Astrocyte of the spinal cord (primary cell): Measurements from ENCODE around the gene ZNHIT2.
A peak's percentile ranks its signal among the peaks of the same experiment; 100 is the strongest.

Experiments used
- DNase-seq: peaks from one replicate; pipeline ENCODE4 v3.0.0; 2011; ENCODE audit warnings: low read depth, low spot score
- H3K4me3 ChIP-seq: 2 replicates; pipeline ENCODE4 v1.5.1; 2011; ENCODE audit warnings: low read depth, mild to moderate bottlenecking, low read length, moderate library complexity
- in situ Hi-C: cut with HindIII; loops from 2 replicates; pipeline ENCODE4 v1.10.0; 2017; ENCODE audit warnings: low sequenced_read_pairs
- TF ChIP-seq, protein P1 (sequence below): IDR thresholded peaks from 2 replicates; pipeline ENCODE4 v1.5.1; 2012; ENCODE audit warnings: low read depth, mild to moderate bottlenecking, low read length, inconsistent platforms

ZNHIT2 gene

DNA sequence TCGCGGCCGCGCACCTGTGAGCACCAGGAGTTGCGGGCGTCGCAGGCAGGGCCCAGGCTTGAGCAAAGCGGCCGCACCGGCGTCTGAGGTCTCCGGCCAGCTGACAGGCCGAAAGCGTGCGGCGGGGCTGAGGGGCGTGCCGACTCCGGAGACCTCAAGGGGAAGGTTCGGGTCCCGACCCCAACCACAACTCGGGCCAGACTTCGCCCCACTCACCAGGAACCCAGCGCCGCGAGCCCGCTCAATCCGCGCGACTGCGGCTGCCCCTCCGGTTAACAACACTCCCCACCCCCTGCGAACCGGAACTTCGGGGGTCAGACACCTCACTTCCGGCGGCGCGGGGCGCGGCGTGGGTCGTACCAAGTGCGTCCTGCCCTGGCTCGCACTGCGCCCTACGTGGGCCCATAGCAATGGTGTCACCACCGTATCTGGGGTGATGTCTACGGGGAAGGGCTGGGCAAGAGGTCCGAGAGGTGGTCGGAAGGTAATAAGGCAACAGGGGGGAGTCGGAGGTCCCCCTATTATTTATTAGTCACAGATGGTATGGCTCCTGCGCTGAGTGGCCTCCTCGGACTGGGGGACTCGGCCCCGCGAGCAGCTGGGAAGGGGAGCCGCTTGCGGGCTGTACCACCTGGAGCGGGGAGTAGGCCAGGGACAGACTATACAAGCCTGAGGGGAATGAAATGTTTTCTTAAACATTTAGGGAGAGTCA lies 16.9 kb upstream of the ZNHIT2 start, which contains the start of gene SYVN1:
Gene SYVN1 (minus strand): TSS at position 280 of the 712 bp plus-strand sequence. CDS start 918 bp downstream, outside the sequence.
- peak within 1 kb of the TSS; percentile 82 for H3K4me3 ChIP-seq
- peak; percentile 91 for DNase-seq
- TF ChIP-seq, protein P1, sequence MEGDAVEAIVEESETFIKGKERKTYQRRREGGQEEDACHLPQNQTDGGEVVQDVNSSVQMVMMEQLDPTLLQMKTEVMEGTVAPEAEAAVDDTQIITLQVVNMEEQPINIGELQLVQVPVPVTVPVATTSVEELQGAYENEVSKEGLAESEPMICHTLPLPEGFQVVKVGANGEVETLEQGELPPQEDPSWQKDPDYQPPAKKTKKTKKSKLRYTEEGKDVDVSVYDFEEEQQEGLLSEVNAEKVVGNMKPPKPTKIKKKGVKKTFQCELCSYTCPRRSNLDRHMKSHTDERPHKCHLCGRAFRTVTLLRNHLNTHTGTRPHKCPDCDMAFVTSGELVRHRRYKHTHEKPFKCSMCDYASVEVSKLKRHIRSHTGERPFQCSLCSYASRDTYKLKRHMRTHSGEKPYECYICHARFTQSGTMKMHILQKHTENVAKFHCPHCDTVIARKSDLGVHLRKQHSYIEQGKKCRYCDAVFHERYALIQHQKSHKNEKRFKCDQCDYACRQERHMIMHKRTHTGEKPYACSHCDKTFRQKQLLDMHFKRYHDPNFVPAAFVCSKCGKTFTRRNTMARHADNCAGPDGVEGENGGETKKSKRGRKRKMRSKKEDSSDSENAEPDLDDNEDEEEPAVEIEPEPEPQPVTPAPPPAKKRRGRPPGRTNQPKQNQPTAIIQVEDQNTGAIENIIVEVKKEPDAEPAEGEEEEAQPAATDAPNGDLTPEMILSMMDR = no peak
- in situ Hi-C loops = no loop called here

GRCh38 chr11:65133724-65134123 lies 16.2 kb upstream of the ZNHIT2 start:
- TF ChIP-seq, protein P1 = no peak
- no peak for DNase-seq
- in situ Hi-C loops = no loop called here
- H3K4me3 ChIP-seq = peak overlapping the region; percentile 82

DNA sequence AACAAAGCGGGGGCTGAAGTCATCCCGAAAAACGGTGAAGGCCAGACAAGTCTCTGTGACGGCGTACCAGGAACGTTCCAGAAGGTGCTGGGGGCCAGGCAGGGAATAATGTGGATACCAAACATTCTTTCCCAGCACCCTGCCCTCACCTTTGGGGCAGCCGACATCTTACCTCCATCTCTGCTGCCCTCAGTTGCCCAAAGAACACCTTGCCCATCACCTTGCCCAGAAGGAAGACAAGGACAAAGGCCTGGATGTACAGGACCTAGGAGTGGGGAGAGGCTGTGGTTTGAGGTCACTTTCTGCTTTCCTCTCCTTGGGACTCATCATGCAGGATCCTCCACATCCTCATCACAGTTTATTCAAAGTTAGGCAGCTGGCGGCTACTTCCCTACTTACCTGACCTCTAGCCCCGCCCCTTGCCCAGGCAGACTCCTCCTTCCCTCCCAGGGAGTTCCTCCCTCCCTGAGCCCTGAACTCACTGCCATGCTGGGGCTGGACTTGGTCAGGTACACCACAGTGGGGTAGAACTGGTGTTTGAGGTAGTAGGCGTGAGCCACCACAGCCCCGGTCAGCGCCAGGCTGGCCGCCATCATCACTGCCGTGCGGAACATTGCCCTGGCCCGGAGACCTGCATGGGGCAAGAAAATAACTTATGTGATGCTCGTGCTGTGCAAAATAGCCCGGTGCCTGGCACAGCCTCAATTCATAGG lies 15.6 kb upstream of the ZNHIT2 start:
- in situ Hi-C loops = no loop called here
- no peak for DNase-seq
- peak overlapping the region; percentile 82 for H3K4me3 ChIP-seq
- TF ChIP-seq, protein P1 = no peak

DNA sequence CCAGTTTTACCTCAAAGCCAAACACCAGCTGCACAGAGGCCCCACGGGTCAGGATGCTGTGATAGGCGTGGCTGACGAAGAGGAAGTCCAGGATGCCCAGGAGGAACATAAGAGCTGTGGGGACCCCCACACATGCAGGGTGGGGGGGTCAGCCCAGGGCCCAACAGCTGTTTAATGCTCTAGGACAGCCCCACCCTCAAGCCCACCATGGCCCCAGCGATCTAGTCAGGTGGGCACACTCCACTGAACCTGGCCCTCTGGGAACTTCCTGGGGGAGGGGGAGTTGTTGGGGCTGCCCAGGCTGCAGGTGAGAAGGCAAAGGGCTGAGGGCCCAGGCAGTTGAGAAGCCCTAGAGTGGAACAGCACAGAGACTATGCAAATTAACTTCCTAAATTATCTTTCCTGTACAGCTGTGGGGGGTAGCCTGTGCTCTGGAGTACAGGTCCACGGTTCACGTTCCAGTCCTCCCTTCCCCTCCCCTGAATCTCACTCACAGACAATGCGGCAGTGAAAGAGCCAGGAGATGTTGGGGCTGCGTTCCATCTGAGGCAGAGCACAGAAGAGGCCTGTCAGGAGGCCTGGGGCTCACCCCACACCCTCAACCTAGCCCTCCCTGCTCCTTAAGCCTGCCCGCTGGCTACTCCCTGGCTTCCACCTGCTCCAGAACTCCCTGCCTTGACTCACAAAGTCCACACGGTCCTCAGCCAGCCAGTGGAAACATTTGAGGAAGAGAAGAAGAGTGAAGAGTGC lies 14.9 kb upstream of the ZNHIT2 start:
- H3K4me3 ChIP-seq = no peak overlapping the region
- in situ Hi-C loops = no loop called here
- TF ChIP-seq, protein P1 = no peak
- no peak for DNase-seq

- in situ Hi-C loops = no loop called here
- TF ChIP-seq, protein P1 = no peak
- no peak overlapping the region for H3K4me3 ChIP-seq
- no peak for DNase-seq
Measured at GRCh38 chr11:65131895-65132237, 14.4 kb upstream of the ZNHIT2 start.

DNA sequence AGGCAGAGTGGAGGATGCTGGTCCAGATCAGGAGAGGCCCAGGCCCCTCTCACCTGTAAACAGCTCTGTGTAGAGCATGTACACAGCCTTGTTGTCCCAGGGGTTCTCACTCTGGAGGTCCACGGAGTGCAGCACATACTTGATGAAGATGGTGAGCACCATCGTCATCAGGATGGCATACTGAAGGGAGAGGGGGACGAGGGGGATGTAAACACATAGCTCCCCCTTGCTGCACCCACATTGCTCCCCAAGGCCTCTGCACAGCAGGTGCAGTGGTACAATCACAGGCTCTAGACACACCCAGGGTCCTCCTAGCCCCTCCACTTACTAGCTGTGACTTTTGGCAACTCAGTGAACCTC lies 13.9 kb upstream of the ZNHIT2 start:
- no peak overlapping the region for H3K4me3 ChIP-seq
- DNase-seq = no peak
- TF ChIP-seq, protein P1 = no peak
- in situ Hi-C loops = no loop called here
